Stimulated activated CD8-positive, alpha-beta memory T cell treated with anti-CD3 and anti-CD28 coated beads, Interleukin-15, amount 100 ng/mL, for 4 hours (primary cell): ENCODE results near the gene ARHGAP33.
"Not testable (repeated sequence)": the region's sequence is repeated elsewhere in the genome, so short reads cannot be mapped to it uniquely, and the experiment has no call there.

Experiments used
- DNase-seq, 2 donors: peaks; one replicate each; pipeline ENCODE4 v3.0.0-alpha.2; 2020; ENCODE audit warnings: low read depth in 2 of 2

ARHGAP33 gene

DNA sequence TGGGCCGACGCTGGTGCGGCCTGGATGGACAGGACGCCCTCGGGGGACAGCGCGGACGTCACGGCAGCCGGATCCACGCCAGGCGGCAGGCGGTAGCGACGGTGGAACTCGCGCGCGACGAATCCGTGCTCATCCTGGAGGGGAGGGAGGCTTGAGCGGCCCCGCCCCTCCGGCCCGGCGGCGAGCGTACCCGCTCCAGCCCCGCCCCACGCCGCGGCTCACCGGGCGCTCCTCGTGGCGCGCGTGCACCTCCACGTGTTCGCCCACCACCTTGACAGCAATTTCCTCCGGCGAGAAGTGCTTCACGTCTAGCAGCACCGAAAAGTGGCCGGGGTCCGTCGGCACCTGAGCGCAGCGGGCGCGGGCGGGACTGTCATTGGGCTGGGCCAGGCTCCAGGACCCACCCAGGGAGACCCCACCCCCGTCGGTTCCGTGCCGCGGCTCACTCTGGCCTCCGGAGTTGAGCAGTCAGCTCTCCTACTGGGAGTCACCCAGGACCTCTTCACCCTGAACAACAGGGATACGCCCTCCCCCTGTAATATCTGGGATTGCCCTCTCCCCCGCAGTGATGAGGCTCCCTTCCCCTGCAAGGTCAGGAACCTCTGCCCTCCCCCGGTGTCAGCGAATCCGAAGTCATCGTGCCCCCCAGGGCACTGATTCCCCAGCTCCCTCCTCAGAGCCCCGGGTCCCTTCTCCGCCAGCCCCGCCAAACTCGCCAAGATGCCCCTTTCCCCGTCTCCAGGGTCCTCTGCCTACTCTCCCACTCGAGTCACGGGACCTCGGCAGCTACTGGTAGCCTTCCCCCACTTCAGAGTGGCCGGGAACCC lies 19.6 kb upstream of the ARHGAP33 start:
- peak in 1 of 2 donors; percentile 50 for DNase-seq

DNA sequence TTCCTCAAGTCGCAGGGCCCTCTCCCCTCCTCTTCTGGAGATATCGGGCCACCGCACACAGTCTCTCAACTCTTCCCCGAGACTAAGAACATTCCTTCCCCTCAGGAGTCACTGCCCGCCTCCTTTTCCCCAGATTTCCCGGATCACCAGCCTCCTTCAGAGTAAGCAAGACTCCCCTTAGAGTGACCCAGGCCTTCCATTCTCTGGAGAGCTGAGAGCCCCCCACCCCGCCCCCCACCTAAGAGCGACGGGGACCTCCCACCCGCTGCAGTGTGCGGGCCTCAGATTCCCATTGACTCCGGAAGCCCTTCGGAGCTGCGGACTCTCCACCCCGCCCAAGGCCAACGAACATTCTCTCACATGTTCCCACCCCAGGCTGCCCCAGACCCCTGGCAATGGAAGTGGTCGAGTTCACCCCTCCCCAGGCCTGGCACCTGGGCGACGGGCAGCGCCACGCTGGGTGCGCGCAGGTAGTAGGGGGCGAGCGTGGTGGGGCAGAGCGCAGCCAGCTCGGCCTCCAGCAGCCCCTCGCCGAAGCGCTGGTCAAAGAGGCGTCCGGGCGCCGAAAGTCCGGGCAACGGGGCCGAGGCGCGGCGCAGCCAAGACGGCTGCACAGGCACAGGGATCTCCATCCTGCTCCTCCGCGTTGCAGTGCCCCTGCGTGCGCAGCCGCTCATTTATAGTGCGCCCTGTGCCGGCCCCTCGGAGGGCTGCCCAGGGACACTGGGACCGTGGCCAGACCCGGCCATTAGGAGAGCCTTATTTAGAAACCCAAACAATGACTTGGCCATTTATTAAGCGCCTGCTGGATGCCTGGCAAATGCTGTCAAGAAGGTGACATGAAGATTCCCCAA lies 18.8 kb upstream of the ARHGAP33 start, which contains the start of gene HSPB6:
TSS of gene HSPB6 (minus strand) at position 653 of the 854 bp plus-strand sequence. CDS start at position 632, 21 bp downstream.
- no peak for DNase-seq

DNA sequence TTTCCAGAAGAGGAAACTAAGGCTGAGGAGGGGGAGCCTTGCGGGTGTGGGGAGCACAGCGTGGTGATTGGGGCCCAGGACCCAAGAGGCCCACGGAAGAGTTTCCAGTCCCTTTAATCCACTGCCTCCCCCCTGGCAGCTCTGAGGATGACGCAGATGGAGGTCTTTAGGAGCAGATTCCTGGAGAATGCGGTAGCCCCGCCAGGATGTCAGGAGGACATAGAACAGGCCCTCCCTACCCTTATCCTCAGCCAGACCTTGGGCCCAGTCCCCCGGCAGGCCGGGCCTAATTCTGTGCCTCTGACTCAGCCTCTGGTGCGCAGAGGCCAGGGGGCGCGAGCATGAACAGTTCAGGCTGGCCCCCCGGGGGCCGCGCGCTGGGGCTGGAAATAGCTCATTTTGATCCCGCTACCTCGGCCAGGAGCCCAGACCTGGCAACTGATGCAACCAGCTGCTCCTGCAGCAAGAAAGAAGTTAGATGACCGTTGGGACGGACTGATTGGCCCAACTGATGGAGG lies 18.1 kb upstream of the ARHGAP33 start:
- no peak for DNase-seq

DNA sequence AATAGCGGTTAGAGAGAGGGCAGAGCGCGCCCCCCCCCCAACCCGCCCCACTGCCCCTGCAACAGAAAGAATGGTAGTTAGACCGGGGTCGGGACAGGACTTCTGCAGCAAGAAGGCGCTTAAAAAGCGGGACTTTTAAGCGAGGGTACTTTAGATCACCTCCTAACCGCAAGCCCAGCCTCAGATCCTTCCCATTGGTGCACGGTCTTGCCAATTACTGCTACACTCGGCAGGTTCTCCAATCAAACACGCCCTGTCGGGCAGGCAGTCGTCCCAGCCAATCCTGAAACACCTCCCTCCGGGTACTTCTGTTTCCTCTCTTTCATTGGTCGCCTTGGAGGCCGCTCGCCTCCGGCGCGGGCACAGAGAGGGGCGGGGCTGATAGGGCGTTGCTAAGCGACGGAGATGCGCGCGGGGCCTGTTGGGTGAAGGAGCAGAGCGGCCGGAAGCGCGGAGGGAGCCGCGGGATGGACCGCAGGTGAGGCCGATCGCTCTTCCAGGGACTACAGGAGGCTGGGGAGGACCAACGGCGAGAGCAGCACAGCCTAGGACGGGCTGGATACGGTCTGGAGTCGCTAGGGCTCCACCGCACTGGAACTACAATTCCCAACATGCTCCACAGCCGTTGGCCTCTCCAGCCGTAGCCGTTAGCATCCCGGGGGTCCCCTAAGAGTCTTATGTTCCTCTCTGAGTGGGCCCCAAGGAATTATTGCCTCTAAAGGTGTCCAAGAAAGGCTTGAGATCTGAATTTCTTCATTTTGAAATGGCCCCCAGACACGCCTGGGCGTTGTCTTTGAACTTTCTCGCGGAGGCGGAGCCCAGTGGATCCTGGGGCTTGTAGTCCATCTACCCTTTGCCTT lies 17.4 kb upstream of the ARHGAP33 start, which contains the start of gene PROSER3:
TSS of gene PROSER3 (plus strand) at position 428 of the 860 bp plus-strand sequence. CDS start at position 468, 40 bp downstream.
- peak; percentile 96 to 99 for DNase-seq

DNA sequence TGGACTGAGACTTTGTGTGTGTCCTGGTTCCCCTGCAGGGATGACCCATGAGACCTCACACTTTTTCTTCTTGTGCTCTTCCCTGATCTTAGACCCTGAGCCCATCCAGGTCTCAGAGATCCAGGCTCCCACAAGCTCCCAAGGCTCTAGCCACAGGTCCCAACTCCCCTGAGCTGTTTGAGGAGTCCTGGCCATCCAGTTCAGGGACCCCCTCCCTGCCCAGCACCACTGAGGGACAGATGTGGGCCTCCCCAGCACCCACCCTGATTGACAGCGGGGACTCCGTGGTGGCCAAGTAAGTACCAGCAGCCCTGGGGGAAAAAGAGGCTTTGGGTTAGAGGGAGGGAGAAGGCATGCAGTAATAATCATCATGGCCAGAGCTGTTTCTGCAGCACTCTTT lies 15.7 kb upstream of the ARHGAP33 start:
- DNase-seq, result no peak

DNA sequence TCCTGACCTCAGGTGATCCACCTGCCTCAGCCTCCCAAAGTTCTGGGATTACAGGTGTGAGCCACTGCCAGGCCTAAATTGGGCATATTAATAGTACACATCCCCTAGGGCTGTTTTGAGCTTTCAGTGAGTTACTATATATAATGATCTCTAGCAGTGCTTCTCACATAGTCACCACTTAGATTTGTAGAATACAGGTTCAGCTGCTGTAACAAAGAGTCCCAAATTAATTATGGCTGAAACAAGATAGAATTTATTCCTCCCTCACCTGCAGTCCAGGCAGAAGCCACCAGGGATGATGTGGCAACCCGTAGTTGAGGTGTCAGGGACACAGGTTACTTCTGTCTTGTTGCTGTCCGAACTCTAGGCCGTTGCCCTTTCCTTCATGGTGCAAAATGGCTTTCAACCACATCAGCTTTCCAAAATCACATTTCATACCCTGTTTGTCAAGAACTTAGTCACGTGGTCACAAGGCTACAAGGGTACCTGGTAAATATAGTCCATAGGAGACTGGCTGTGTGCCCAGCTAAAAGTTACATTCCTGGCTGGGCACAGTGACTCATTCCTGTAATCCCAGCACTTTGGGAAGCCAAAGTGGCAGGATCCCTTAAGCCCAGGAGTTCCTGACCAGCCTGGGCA lies 14.5 kb upstream of the ARHGAP33 start:
- no peak for DNase-seq

DNA sequence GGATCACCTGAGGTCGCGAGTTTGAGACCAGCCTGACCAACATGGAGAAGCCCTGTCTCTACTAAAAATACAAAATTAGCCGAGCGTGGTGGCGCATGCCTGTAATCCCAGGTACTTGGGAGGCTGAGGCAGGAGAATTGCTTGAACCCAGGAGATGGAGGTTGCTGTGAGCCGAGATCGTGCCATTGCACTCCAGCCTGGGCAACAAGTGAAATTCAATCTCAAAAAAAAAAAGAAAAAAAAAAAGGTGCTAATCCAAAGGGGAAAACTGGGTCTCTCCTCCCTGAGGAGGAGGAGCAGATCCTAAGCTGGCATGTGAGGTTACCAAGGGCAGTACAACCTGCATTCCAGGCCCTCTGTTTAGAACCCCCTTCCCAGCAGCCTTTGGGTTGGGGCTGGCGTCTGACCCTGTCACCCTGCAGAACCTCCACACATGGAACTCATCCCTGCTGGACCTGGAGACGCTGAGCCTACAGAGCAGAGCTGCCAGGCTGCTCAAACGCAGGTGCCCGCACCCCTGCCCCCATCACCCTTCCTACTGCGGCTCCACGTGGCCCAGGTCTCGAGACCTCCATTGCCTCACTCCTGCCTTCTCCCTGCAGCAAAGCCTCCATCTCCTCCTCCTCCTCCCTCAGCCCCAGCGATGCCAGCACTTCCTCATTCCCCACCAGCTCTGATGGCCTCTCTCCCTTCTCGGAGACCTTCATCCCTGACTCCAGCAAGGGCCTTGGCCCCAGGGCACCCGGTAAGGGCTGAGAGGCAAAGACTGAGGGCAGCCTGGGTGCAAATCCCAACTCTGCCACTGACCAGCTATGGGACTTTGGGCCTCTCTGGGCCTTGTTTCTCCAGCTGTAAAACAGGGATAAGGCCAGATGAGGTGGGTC lies 10.7 kb upstream of the ARHGAP33 start:
- no peak for DNase-seq

DNA sequence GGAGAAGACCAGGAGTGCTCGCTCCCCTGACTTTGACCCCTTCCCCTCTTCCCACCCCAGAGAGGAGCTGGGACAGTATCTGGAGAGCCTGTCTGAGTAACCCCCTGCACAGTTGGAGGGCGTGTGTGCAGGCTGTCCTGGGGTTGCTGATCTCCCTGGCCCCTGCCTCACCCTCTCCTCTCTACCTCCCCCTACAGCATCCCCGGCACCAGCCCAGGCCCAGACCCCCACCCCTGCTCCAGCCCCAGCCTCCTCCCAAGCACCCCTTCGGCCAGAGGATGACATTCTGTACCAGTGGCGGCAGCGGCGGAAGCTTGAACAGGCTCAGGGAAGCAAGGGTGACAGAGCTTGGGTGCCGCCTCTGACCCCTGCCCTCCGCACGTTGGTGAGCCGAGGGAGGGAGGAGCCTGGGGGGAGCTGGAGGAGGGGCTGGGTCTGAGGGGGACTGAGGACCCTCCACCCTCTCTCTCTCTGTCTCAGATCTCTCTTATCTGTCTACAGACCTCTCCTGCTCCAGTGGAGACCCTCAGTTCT lies 8.7 kb upstream of the ARHGAP33 start:
- DNase-seq, result no peak

DNA sequence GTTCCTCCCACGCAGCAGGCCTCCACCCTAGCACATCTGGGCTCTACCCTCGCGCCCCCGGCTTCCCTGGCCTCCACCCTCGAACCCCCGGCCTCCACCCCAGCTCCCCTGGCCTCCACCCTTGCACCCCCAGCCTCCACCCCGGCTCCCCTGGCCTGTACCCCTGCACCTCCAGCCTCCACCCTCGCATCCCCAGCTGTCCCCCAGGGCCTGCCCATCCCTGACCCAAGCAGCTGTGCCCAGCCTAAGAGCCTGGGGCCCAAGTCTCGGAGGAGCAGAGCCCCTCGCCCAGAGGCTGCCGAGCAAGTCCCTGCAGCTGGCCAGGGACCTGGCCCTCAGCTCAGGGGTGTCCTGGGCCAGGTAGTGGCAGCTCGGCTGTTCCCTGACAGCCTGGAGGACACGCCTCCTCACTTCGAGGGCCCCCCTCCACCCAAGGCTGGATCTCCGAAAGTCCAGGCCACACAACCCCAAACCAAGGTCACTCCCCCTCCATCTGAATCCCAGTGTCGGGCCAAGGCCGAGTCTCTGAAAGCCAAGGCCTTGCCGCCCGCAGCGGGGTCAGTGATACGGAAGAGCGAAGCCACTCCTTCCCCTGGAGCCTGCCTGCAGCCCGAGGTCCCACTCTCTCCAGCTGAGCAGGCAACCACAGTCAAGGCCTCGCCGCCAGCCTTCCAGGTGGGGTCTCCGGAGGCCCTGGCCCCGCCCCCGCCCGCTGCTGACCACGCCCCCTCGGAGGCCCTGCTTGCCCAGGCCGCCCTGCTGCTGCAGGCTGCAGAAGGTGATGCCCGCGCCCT lies 7.9 kb upstream of the ARHGAP33 start:
- no peak for DNase-seq

DNA sequence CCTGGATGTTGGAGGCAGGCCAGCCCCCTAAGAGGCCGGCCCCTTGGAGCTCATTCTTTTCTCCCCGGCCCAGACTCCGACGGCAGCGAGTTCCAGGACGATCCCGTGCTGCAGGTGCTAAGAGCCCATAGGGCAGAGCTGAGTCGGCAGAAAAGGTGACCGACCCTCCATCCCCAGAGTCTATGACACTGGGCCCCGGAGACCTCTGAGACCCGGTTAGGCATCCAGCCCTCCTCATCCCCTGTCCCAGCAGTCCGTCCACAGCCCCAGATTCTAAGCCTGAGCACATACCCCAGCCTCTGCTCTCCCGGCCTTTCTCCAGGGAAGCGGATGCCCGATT lies 7.3 kb upstream of the ARHGAP33 start:
- no peak for DNase-seq

DNA sequence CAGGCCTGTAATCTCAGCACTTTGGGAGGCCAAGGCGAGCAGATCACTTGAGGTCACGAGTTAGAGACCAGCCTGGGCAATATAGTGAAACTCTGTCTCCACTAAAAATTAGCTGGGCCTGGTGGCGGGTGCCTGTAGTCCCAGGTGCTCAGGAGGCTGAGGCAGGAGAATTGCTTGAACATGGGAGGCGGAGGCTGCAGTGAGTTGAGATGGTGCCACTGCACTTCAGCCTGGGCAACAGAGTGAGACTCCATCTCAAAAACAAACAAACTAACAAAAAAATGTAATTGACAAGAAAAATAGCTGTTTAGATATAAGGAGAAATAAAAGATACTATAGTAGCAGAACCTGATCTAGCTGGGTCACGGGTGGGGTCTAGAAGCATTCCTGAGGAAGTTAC lies 3.0 kb upstream of the ARHGAP33 start:
- not testable (repeated sequence) for DNase-seq

DNA sequence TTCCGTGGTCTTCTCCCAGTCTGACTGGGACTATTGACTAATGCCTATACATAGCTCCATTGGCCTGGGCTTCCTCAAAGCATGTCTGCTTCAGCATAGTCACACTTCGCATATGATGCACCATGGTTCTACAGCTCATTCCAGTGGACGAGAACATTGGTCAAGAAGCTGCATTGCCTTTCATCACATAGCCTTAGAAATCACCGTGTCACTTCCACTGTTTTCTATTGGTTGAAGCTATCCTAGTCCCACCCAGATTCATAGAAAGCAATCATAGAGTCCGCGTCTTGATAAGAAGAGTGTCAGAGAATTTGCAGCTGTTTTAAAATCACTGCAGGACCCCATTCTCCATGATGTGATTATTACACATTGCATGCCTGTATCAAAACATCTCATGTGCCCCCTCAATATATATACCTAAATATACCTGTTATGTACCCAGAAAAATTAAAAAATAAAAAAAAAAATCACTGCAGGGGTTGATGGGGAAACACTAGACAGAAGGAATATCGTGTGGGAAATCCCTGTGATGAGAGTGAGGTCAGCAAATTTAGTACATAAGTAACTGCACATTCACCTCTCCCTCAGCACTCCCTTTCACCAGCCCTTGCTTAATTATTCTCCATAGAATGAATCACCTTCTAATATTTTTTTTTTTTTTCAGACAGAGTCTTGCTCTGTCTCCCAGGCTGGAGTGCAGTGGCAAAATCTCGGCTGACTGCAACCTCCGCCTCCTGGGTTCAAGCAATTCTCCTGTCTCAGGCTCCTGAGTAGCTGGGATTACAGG lies 2.2 kb upstream of the ARHGAP33 start:
- no peak for DNase-seq

DNA sequence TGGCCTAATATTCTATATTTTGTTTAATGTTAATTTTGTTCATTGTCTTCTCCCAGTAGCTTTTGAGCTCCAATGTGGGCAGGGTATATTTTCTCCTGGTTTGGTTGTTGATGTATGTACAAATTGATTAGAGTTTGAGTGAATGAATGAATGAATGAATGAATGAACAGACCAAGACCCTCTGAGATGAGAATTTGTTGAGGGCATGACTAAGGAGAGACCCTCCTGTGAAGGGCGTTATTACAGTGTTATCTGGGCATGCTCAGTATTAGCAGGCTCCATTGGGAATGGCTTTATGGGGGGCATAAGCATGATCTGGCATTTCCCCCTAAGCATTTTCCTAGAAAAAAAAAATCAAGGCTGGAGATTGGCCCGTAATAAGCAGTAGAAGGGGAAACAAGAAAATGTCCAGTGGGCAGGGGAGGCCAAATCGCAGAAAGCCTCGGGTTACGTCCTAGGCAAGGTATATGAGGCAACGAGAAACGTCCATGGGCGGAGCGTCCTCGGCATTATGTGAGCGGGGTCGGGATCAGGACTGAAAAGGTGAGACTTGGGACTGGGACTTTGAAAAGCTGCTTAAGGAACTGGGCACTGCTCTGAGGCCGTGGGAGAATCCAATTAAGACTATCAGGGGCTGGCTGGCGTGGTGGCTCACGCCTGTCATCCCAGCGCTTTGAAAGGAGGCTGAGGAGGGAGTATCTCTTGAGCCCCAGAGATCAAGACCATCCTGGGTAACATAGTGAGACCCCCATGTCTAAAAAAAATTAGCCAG lies 904 bp upstream of the ARHGAP33 start:
- no peak for DNase-seq

DNA sequence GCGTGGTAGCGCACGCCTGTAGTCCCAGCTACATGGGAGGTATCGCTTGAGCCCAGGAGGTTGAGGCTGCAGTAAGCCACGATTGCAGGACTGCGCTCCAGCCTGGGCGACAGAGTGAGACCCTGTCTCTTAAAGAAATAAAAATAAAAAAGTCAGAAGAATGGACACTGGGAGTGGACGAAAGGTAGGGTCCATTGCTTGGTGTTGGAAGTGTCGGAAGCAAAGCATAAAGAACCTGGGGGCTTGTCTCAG lies 392 bp upstream of the ARHGAP33 start:
- no peak for DNase-seq

DNA sequence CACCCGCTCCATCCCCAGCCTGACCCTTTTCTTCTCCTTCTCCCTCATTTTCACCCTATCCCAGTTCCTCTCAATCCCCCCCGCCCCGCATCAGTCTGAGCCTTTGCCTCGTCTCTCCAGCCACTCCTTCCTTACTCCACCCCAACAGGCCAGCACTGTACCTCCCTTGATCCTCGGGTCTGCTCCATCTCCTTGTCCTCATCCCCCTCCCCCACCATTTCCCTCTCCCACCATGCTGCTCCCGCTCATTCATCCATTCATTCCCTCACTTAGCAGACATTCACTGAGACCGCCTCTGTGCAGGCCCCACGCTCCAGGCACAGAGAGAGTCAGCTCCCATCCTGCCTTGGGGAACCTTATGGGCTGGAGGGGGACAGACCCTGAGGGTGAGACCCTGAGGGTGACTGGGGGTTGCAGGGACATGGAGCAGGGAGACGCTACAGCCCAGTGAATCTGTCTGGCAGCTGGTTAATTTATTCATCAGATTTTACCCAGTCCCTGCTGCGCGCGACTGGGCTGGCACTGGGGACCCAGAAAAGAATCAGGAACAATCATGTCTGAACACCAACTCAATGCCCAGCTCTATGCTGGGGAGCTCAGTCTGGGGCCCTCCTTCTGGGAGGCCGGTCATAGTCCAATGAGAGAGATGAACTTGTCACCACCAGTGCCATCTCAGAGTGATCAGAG lies 881 bp downstream of the ARHGAP33 start:
- no peak for DNase-seq

DNA sequence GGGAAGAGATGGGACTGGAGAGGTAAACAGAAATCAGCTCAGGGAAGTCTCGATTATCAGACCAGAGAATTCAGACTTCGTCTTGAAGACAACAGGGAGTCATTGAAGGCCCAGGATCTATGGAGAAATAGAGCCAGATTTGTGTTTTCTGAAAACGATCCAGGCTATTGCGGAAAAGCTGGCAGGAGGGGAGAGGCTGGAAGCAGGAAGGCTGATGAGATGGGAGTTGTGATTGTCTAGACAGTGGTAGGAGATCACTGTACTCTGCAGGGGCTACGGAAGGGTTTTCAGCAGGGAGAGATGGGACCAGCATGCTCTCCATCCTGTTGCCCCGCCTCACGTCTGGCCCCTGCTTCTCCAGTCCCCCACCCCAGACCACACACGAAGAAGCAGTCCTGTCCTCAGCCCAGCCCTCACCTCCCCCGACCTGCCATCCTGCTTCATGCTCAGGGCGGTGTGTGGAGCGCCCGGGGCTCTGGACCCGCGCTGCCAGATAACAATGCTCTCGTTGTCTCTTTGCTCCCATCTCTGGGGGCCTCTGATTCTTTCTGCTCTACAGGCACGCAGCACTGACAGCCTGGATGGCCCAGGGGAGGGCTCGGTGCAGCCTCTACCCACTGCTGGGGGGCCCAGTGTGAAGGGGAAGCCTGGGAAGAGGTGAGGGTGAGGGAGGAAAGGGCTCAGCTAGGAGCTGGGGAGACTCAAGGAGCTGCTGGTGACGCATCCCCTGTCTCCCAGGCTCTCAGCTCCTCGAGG lies 1.9 kb downstream of the ARHGAP33 start:
- DNase-seq, result no peak
